HEK293 (cell line): ENCODE results near the gene NUDT9.
"Not testable (repeated sequence)": the region's sequence is repeated elsewhere in the genome, so short reads cannot be mapped to it uniquely, and the experiment has no call there.

Experiments used
- CTCF ChIA-PET: fragments of 350-600 bp; formaldehyde crosslinking; extraction: SDS; loops from one replicate; lab custom pipeline; 2021; ENCODE audit warnings: antibody characterized with exemption; lab: Yijun Ruan, JAX
- POLR2A ChIA-PET: fragments of 300-600 bp; formaldehyde crosslinking; extraction: SDS; loops from one replicate; lab custom pipeline; 2020; ENCODE audit warnings: antibody characterized with exemption, inconsistent platforms; lab: Yijun Ruan, JAX
- H3K27ac ChIP-seq: fragments of 200-500 bp; sonication (Bioruptor generic); 2 replicates; pipeline ENCODE4 v1.5.1; 2014; ENCODE audit warnings: low read depth, low read length, control low read depth, inconsistent platforms; ENCODE audit errors: extremely low read depth
- H3K36me3 ChIP-seq, 2 experiments: fragments of 200-500 bp in 1 of 2; sonication (Bioruptor generic) in 1 of 2; 1 replicate in 1 of 2; 2 replicates in 1 of 2; pipeline ENCODE4 v1.5.1; 2014 to 2017; ENCODE audit warnings: inconsistent platforms in 2 of 2, low read length in 2 of 2; ENCODE audit not compliant: control insufficient read depth in 2 of 2, insufficient read depth in 1 of 2
- H3K4me1 ChIP-seq: fragments of 200-500 bp; sonication (Bioruptor generic); 2 replicates; pipeline ENCODE4 v1.5.1; 2014; ENCODE audit warnings: mild to moderate bottlenecking, low read length, inconsistent platforms; ENCODE audit not compliant: control insufficient read depth, insufficient read depth
- H3K4me3 ChIP-seq: 2 replicates; pipeline ENCODE4 v1.5.1; 2011; ENCODE audit warnings: low read depth, mild to moderate bottlenecking, control low read depth, low read length, moderate library complexity
- H3K9me3 ChIP-seq: fragments of 200-500 bp; sonication (Bioruptor generic); 2 replicates; pipeline ENCODE4 v1.5.1; 2014; ENCODE audit warnings: low read depth, low read length, inconsistent platforms; ENCODE audit not compliant: control insufficient read depth, insufficient read depth
- IKZF3 ChIP-seq: fragments of 450-650 bp; IDR thresholded peaks from 2 replicates; pipeline ENCODE4 v1.5.0; 2018; ENCODE audit warnings: missing biosample characterization, mild to moderate bottlenecking, missing genetic modification characterization, moderate library complexity
- KLF1 ChIP-seq: fragments of 450-650 bp; formaldehyde crosslinking; IDR thresholded peaks from 2 replicates; pipeline ENCODE4 v1.5.1; 2016; ENCODE audit warnings: missing biosample characterization, missing genetic modification characterization
- SETDB1 ChIP-seq: IDR thresholded peaks from one replicate; pipeline ENCODE4 v1.6.1; 2017; ENCODE audit warnings: mild to moderate bottlenecking, low read length, moderate library complexity, mixed read lengths; ENCODE audit not compliant: insufficient read length
- TCF7L2 ChIP-seq: IDR thresholded peaks from 2 replicates; pipeline ENCODE4 v1.6.1; 2011; ENCODE audit warnings: low read depth, mild to moderate bottlenecking, inconsistent platforms, low read length, moderate library complexity, borderline replicate concordance
- TRIM28 ChIP-seq: IDR thresholded peaks from 2 replicates; pipeline ENCODE4 v1.6.1; 2011; ENCODE audit warnings: low read length, control low read depth, borderline replicate concordance
- ZBTB21 ChIP-seq: fragments of 450-650 bp; formaldehyde crosslinking; IDR thresholded peaks from 2 replicates; pipeline ENCODE4 v1.5.1; 2017; ENCODE audit warnings: missing biosample characterization, missing genetic modification characterization
- ZBTB8A ChIP-seq: fragments of 450-650 bp; formaldehyde crosslinking; IDR thresholded peaks from 2 replicates; pipeline ENCODE4 v1.5.1; 2016; ENCODE audit warnings: missing biosample characterization, missing genetic modification characterization
- ZNF138 ChIP-seq: fragments of 450-650 bp; formaldehyde crosslinking; IDR thresholded peaks from 2 replicates; pipeline ENCODE4 v1.5.1; 2016; ENCODE audit warnings: missing biosample characterization, missing genetic modification characterization, borderline replicate concordance
- ZNF19 ChIP-seq: fragments of 450-650 bp; formaldehyde crosslinking; IDR thresholded peaks from 2 replicates; pipeline ENCODE4; 2016; ENCODE audit warnings: missing biosample characterization, missing genetic modification characterization, low read depth
- ZNF24 ChIP-seq: fragments of 450-650 bp; formaldehyde crosslinking; IDR thresholded peaks from 2 replicates; pipeline ENCODE4 v1.5.1; 2016; ENCODE audit warnings: missing biosample characterization, missing genetic modification characterization
- ZNF335 ChIP-seq: fragments of 450-650 bp; formaldehyde crosslinking; conservative IDR thresholded peaks from 2 replicates; pipeline ENCODE4 v1.5.1; 2016; ENCODE audit warnings: missing biosample characterization, missing genetic modification characterization
- ZNF354C ChIP-seq: fragments of 450-650 bp; formaldehyde crosslinking; IDR thresholded peaks from 2 replicates; pipeline ENCODE4 v1.5.1; 2016; ENCODE audit warnings: missing biosample characterization, missing genetic modification characterization, low read depth, borderline replicate concordance
- ZNF391 ChIP-seq: fragments of 450-650 bp; formaldehyde crosslinking; IDR thresholded peaks from 2 replicates; pipeline ENCODE4 v1.5.1; 2016; ENCODE audit warnings: low read depth, missing biosample characterization, missing genetic modification characterization, borderline replicate concordance
- ZNF394 ChIP-seq: fragments of 450-650 bp; formaldehyde crosslinking; IDR thresholded peaks from 2 replicates; pipeline ENCODE4 v1.5.1; 2016; ENCODE audit warnings: missing biosample characterization, missing genetic modification characterization, mild to moderate bottlenecking, moderate library complexity, borderline replicate concordance
- ZNF426 ChIP-seq: fragments of 450-650 bp; formaldehyde crosslinking; IDR thresholded peaks from 2 replicates; pipeline ENCODE4 v1.5.1; 2017; ENCODE audit warnings: missing biosample characterization, missing genetic modification characterization, mild to moderate bottlenecking, inconsistent platforms, moderate library complexity
- ZNF473 ChIP-seq: fragments of 450-650 bp; formaldehyde crosslinking; IDR thresholded peaks from 2 replicates; pipeline ENCODE4 v1.5.1; 2017; ENCODE audit warnings: missing biosample characterization, missing genetic modification characterization
- ZNF548 ChIP-seq: fragments of 450-650 bp; formaldehyde crosslinking; IDR thresholded peaks from 2 replicates; pipeline ENCODE4 v1.5.1; 2016; ENCODE audit warnings: missing biosample characterization, missing genetic modification characterization
- ZNF610 ChIP-seq: fragments of 450-650 bp; formaldehyde crosslinking; IDR thresholded peaks from 2 replicates; pipeline ENCODE4 v1.5.1; 2016; ENCODE audit warnings: missing biosample characterization, missing genetic modification characterization, borderline replicate concordance
- ZNF626 ChIP-seq: fragments of 450-650 bp; sonication (Bioruptor Pico); formaldehyde crosslinking; IDR thresholded peaks from 2 replicates; pipeline ENCODE4 v1.5.1; 2018; ENCODE audit warnings: missing biosample characterization, missing genetic modification characterization, inconsistent platforms
- ZNF629 ChIP-seq: fragments of 450-650 bp; formaldehyde crosslinking; IDR thresholded peaks from 2 replicates; pipeline ENCODE4 v1.5.1; 2017; ENCODE audit warnings: missing biosample characterization, missing genetic modification characterization
- ZNF660 ChIP-seq: fragments of 450-650 bp; IDR thresholded peaks from 2 replicates; pipeline ENCODE4 v1.5.1; 2018; ENCODE audit warnings: missing biosample characterization, mild to moderate bottlenecking, missing genetic modification characterization
- ZNF785 ChIP-seq: fragments of 450-650 bp; formaldehyde crosslinking; IDR thresholded peaks from 2 replicates; pipeline ENCODE4 v1.5.1; 2016; ENCODE audit warnings: missing biosample characterization, missing genetic modification characterization
- ZNF791 ChIP-seq: fragments of 450-650 bp; formaldehyde crosslinking; IDR thresholded peaks from 2 replicates; pipeline ENCODE4 v1.5.1; 2016; ENCODE audit warnings: missing biosample characterization, missing genetic modification characterization
- ZNF837 ChIP-seq: fragments of 450-650 bp; formaldehyde crosslinking; IDR thresholded peaks from 2 replicates; pipeline ENCODE4 v1.5.1; 2016; ENCODE audit warnings: missing biosample characterization, missing genetic modification characterization
- TF ChIP-seq, protein P1 (sequence below): fragments of 450-650 bp; formaldehyde crosslinking; IDR thresholded peaks from 2 replicates; pipeline ENCODE4 v1.5.1; 2016; ENCODE audit warnings: missing biosample characterization, missing genetic modification characterization
- TF ChIP-seq, protein P2 (sequence below): fragments of 450-650 bp; formaldehyde crosslinking; IDR thresholded peaks from 2 replicates; pipeline ENCODE4 v1.5.1; 2016; ENCODE audit warnings: missing biosample characterization, missing genetic modification characterization

The NUDT9 gene

DNA sequence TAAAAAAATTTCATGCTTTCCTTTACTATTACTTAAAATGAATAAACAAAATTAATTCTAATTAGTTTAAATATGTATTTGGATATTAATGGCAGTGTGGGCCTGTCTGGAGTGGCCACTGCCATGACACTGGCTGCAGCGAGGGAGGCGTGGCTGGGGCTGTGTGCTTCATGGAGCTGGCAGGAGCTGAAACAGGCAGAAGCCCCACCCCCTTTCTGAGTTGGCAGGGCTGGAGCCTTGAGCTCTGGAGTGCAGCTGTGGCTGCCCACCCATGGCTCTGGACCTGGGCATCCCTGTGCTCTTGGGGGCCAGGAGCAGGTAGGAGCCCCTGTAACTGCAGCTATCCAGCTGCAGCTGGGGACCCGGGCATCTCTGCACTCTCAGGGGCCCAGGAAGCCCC, 23.2 kb upstream of the NUDT9 start:
- H3K27ac ChIP-seq = no peak overlapping the region
- CTCF ChIA-PET = interaction anchor here (0.8 kb wide), 1 partner anchor 16 kb away, joined by 3 read pairs; no protein-coding TSS in a partner anchor
- POLR2A ChIA-PET = no interaction called here
- TF ChIP-seq ZNF660 = no peak
- TF ChIP-seq ZNF626 (tag by site-specific recombination) = no peak
- no peak for TF ChIP-seq ZNF837 (tag by site-specific recombination)
- no peak for TF ChIP-seq ZNF335 (tag by site-specific recombination)
- TF ChIP-seq ZNF19 (tag by site-specific recombination) = no peak
- no peak for TF ChIP-seq ZBTB8A (tag by site-specific recombination)
- TF ChIP-seq ZNF610 (tag by site-specific recombination) = no peak
- TF ChIP-seq ZNF394 (tag by site-specific recombination) = no peak
- TF ChIP-seq ZNF629 (tag by site-specific recombination) = no peak
- TF ChIP-seq TCF7L2 = no peak
- H3K9me3 ChIP-seq = no peaks in the 10 kb centered on the region
- no peaks in the 10 kb centered on the region for H3K36me3 ChIP-seq
- no peak overlapping the region for H3K4me3 ChIP-seq
- no peaks in the 10 kb centered on the region for H3K4me1 ChIP-seq

DNA sequence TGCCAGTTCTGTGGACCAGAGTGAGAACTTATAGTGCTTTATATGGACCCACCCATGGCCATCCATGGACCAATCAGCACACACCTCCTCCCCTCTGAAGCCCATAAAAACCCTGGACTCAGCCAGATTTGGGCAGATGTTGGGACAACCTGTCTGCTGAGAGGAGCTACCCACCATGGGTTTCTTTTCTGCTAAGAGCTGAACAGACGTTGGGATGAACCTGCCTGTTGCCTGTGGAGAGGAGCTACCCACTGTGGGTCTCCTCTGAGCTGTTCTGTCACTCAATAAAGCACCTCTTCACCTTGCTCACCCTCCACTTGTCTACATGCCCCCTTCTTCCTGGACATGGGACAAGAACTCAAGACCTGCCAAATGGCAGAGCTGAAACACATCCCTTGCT, 22.4 kb upstream of the NUDT9 start:
- no peaks in the 10 kb centered on the region for H3K36me3 ChIP-seq
- H3K27ac ChIP-seq = no peak overlapping the region
- H3K4me3 ChIP-seq = no peak overlapping the region
- ChIA-PET CTCF (no interaction called here), POLR2A (interaction anchor here (1.0 kb wide), 1 partner anchor 9 kb away, joined by 4 read pairs; the partner anchor contains the start of gene HSD17B11)
- H3K9me3 ChIP-seq = no peaks in the 10 kb centered on the region
- no peaks in the 10 kb centered on the region for H3K4me1 ChIP-seq
- TF ChIP-seq ZNF473 (tag by site-specific recombination) (no peak), SETDB1 (peak; percentile 86), ZNF426 (tag by site-specific recombination) (no peak)
- TF ChIP-seq, protein P1, sequence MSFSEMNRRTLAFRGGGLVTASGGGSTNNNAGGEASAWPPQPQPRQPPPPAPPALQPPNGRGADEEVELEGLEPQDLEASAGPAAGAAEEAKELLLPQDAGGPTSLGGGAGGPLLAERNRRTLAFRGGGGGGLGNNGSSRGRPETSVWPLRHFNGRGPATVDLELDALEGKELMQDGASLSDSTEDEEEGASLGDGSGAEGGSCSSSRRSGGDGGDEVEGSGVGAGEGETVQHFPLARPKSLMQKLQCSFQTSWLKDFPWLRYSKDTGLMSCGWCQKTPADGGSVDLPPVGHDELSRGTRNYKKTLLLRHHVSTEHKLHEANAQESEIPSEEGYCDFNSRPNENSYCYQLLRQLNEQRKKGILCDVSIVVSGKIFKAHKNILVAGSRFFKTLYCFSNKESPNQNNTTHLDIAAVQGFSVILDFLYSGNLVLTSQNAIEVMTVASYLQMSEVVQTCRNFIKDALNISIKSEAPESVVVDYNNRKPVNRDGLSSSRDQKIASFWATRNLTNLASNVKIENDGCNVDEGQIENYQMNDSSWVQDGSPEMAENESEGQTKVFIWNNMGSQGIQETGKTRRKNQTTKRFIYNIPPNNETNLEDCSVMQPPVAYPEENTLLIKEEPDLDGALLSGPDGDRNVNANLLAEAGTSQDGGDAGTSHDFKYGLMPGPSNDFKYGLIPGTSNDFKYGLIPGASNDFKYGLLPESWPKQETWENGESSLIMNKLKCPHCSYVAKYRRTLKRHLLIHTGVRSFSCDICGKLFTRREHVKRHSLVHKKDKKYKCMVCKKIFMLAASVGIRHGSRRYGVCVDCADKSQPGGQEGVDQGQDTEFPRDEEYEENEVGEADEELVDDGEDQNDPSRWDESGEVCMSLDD (tag by site-specific recombination) = no peak

DNA sequence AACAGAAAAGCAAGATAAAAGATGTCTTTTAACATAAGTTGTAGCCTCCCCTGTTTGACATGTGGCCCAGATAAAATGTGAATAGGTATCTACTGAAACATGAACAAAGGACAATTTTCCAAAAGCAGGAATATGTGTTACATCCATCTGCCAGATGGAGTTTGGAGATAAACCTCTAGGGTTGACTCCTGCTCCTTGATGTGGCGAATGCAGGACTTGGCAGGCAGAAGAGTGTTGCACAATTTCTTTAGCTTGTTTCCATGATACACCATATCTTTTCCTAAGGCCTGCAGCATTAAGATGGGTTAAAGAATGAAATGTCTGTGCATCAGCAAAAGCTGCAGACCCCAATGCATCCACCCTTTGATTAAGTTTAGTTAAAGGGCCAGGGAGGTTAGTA, 18.6 kb upstream of the NUDT9 start:
- H3K27ac ChIP-seq, CTCF ChIA-PET, H3K9me3 ChIP-seq, H3K4me3 ChIP-seq, H3K36me3 ChIP-seq, POLR2A ChIA-PET, H3K4me1 ChIP-seq: not testable (repeated sequence)

DNA sequence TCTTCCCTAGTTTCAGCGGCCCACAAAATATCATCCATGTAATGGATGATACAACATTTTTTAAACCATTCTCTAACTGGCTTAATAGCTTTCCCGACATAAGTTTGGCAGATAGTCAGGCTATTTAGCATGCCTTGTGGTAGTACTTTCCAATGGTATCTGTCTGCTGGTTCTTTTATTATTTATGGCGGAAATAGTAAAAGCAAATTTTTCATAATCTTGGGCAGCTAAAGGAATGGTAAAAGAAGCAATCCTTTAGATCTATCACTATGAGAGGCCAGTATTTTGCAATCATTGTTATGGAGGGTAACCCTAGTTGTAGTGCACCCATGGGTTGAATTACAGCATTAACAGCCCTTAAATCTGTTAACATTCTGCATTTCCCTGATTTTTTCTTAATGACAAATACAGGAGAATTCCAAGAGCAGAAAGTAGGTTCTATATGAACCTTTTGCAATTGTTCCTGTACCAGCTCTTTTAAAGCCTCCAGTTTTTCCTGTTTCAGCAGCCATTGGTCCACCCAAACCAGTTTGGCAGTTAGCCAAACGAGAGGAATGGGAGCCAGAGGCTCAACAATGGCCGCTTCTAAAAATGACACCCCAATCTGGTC, 17.1 kb upstream of the NUDT9 start:
- H3K4me3 ChIP-seq = no peak overlapping the region
- no peaks in the 10 kb centered on the region for H3K4me1 ChIP-seq
- ChIA-PET CTCF (interaction anchor here (0.6 kb wide), 1 partner anchor 42 kb away, joined by 3 read pairs; no protein-coding TSS in a partner anchor), POLR2A (no interaction called here)
- no peaks in the 10 kb centered on the region for H3K9me3 ChIP-seq
- no peaks in the 10 kb centered on the region for H3K36me3 ChIP-seq
- H3K27ac ChIP-seq = no peak overlapping the region
- no peak for TF ChIP-seq ZNF138 (tag by site-specific recombination)
- no peak for TF ChIP-seq IKZF3
- TF ChIP-seq ZNF548 = no peak
- no peak for TF ChIP-seq ZBTB21 (tag by site-specific recombination)
- TF ChIP-seq ZNF391 = no peak
- no peak for TF ChIP-seq TRIM28
- no peak for TF ChIP-seq ZNF354C (tag by site-specific recombination)
- no peak for TF ChIP-seq ZNF24 (tag by site-specific recombination)
- TF ChIP-seq KLF1 (tag by site-specific recombination) = no peak
- TF ChIP-seq ZNF785 (tag by site-specific recombination) = no peak
- TF ChIP-seq, protein P2, sequence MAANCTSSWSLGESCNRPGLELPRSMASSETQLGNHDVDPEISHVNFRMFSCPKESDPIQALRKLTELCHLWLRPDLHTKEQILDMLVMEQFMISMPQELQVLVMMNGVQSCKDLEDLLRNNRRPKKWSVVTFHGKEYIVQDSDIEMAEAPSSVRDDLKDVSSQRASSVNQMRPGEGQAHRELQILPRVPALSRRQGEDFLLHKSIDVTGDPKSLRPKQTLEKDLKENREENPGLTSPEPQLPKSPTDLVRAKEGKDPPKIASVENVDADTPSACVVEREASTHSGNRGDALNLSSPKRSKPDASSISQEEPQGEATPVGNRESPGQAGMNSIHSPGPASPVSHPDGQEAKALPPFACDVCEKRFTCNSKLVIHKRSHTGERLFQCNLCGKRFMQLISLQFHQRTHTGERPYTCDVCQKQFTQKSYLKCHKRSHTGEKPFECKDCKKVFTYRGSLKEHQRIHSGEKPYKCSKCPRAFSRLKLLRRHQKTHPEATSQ (tag by site-specific recombination) = no peak
- no peak for TF ChIP-seq ZNF791 (tag by site-specific recombination)
- TF ChIP-seq ZNF394 (tag by site-specific recombination) = no peak
